ENCODE results near the gene PSEN2. TPM values are rescaled to one million over a fixed set of nuclear protein-coding genes. Genes with fewer than 3 reads are reported as not detected.

The PSEN2 gene
- total and polyA plus RNA-seq, 2 of the 8 experiments (the other 6 are each of a cell fraction or from before 2014, with no cell fraction given), result 22.9 to 29.0 TPM

GRCh38 chr1:226831953-226832352, 38.5 kb upstream of the PSEN2 start:
- FAIRE-seq, result no peak
- Histone ChIP-seq H2BK5ac (ENCODE audit: low read depth, low read length) (no peak overlapping the region), H3K27me3 (replicated peaks in 1 of 4; ENCODE audit: control insufficient read depth in 3 of 4, extremely low read depth in 1 of 4, insufficient read depth in 3 of 4, low read length in 3 of 4) (no peaks in the 10 kb centered on the region), H2BK120ac (replicated peaks; ENCODE audit: low read depth, low read length) (no peak overlapping the region), H3K79me2 (ENCODE audit: control insufficient read depth in 1 of 2, insufficient read depth in 2 of 2, low read length in 2 of 2) (no peaks in the 10 kb centered on the region), H3K18ac (ENCODE audit: extremely low read depth, low read length) (no peak overlapping the region), H3K14ac (ENCODE audit: insufficient read length) (no peak overlapping the region), H4K8ac (ENCODE audit: extremely low read depth, insufficient read depth, low read length) (no peak overlapping the region), H4K5ac (ENCODE audit: insufficient read length, low read depth, low read length) (no peak overlapping the region), H3K4me3 (ENCODE audit: extremely low read depth in 1 of 4, insufficient read depth in 2 of 4, low read depth in 3 of 4, low read length in 4 of 4) (no peak overlapping the region), H3K9ac (replicated peaks in 1 of 4; ENCODE audit: extremely low read depth in 1 of 4, low read depth in 3 of 4, low read length in 3 of 4) (no peak overlapping the region), H4K91ac (replicated peaks; ENCODE audit: insufficient read length, low read length) (no peak overlapping the region), H3K27ac (ENCODE audit: low read depth, low read length) (no peak overlapping the region), H3K9me3 (ENCODE audit: insufficient read depth in 2 of 2, low read depth in 1 of 2, low read length in 1 of 2) (0 out of 4 replicates have a peak, but pooled peaks cover 0 to 3% of the 10 kb centered on the region in 2 experiments), H3K36me3 (ENCODE audit: control insufficient read depth in 2 of 4, insufficient read depth in 4 of 4, low read length in 3 of 4) (no peaks in the 10 kb centered on the region), H3K4me2 (ENCODE audit: insufficient read depth in 1 of 2, low read depth in 2 of 2, low read length in 2 of 2) (no peak overlapping the region), H3K23me2 (ENCODE audit: low read depth, low read length) (no peaks in the 10 kb centered on the region), H4K20me1 (replicated peaks in 1 of 2; ENCODE audit: control insufficient read depth in 1 of 2, insufficient read depth in 2 of 2, low read length in 2 of 2) (no peaks in the 10 kb centered on the region), H2AFZ (ENCODE audit: low read length) (no peak overlapping the region), H3K56ac (replicated peaks; ENCODE audit: insufficient read length, low read depth, low read length) (no peak overlapping the region), H2BK15ac (ENCODE audit: low read length) (no peak overlapping the region), H3K23ac (ENCODE audit: insufficient read length) (no peak overlapping the region), H3K4me1 (replicated peaks in 1 of 4; ENCODE audit: control insufficient read depth in 3 of 4, insufficient read depth in 4 of 4, low read length in 3 of 4) (no peaks in the 10 kb centered on the region; a peak in 2 of 7 replicates), H3K4ac (replicated peaks; ENCODE audit: insufficient read length, low read depth, low read length) (no peak overlapping the region), H3K79me1 (ENCODE audit: low read depth, low read length) (no peaks in the 10 kb centered on the region), H2BK20ac (ENCODE audit: low read length) (no peak overlapping the region), H2BK12ac (ENCODE audit: low read depth, low read length) (no peak overlapping the region), H2AK5ac (ENCODE audit: low read depth, low read length) (no peak overlapping the region)
- TF ChIP-seq MAX (IDR thresholded peaks at IDR 0.05) (no peak), YY1 (IDR thresholded peaks at IDR 0.05; ENCODE audit: low read depth, low read length) (no peak), CHD1 (IDR thresholded peaks at IDR 0.05; ENCODE audit: low read depth, low read length) (no peak), SP4 (IDR thresholded peaks at IDR 0.05; ENCODE audit: low read length) (no peak), HDAC6 (IDR thresholded peaks at IDR 0.05; ENCODE audit: low read depth, low read length) (no peak), BACH1 (IDR thresholded peaks at IDR 0.05; ENCODE audit: low read length) (no peak), NANOG (IDR thresholded peaks at IDR 0.05; ENCODE audit: insufficient read depth, low read depth, low read length, poor library complexity, severe bottlenecking) (no peak), ATF3 (IDR thresholded peaks at IDR 0.05; ENCODE audit: insufficient read depth, low read depth, low read length) (no peak), TAF1 (IDR thresholded peaks at IDR 0.05; ENCODE audit: low read depth, low read length) (no peak), TCF12 (IDR thresholded peaks at IDR 0.05; ENCODE audit: low read depth, low read length) (no peak), E2F6 (IDR thresholded peaks at IDR 0.05) (no peak), JUN (IDR thresholded peaks at IDR 0.05; ENCODE audit: low read depth, low read length) (no peak), GTF2F1 (IDR thresholded peaks at IDR 0.05; ENCODE audit: borderline replicate concordance, low read depth, low read length) (no peak), SP1 (IDR thresholded peaks at IDR 0.05; ENCODE audit: low read depth, low read length) (no peak), GABPA (IDR thresholded peaks at IDR 0.05; ENCODE audit: borderline replicate concordance, insufficient read depth, low read length) (no peak)
- no peak for DNase-seq (ENCODE audit: low read depth in 1 of 2, low spot score in 2 of 2)
- WGBS, 2 experiments (ENCODE audit: extremely low coverage in 1 of 2, insufficient coverage in 1 of 2, insufficient read length in 1 of 2, insufficient replicate concordance in 2 of 2, low coverage in 1 of 2, low lambda C conversion rate in 2 of 2, missing lambda C conversion rate in 1 of 2), result 93% methylated on average over 3 of the region's 4 CpGs; no CpG with 5 or more reads in 1 of the 2 experiments
- ChIA-PET CTCF (ENCODE audit: partially characterized antibody) (no interaction called here), POLR2A (ENCODE audit: partially characterized antibody) (no interaction called here)
